Measurements from ENCODE around the gene RINL.
A peak's percentile ranks its signal among the peaks of the same experiment; 100 is the strongest.

RINL gene

DNA sequence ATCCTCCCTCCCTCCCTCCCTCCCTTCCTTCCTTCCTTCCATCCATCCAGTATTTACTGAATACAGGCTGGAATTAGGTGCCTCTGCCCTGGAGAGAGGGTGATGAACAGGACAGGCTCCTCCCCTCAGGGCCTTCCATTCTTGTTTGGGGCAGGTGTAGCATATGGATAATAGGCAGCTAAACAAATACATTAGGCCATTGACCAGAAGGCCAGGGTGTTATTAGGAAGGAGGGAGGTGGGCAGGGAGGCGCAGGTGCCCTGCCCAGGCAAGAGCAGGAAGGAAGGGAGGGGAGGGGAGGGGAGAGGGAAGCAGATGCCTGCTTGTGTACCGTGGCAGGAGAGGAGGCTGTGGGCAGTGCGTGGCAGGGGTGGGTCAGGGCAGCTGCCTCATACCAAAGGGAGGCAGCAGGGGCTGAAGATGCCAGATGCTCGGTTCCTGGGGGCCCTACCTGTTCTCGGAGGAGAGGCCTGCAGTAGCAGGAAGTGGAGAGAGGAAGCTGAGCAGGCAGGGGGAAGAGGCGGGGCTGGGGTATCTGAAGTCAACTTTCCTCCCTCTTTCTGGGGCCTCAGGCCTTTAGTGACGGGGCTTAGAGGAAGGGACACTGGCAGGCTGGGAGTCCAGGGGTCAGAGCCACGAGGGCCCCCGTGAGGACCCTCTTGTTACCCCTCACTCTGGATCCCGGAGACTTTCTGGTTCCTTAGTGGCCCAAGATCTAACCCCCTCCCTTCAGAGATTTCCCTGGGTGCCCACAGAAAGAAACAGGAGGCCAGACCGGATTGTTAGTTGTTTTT lies at the start of gene RINL:
RINL (minus strand) TSS at position 495 of the 794 bp plus-strand sequence. CDS start 1,533 bp downstream, outside the sequence.
- DNase-seq: peak; percentile 48

- DNase-seq: no peak
These were observed 46.3 kb upstream of the RINL start for GRCh38 chr19:38924388-38924787.

GRCh38 chr19:38922482-38922881 lies 44.4 kb upstream of the RINL start:
- no peak for DNase-seq

DNA sequence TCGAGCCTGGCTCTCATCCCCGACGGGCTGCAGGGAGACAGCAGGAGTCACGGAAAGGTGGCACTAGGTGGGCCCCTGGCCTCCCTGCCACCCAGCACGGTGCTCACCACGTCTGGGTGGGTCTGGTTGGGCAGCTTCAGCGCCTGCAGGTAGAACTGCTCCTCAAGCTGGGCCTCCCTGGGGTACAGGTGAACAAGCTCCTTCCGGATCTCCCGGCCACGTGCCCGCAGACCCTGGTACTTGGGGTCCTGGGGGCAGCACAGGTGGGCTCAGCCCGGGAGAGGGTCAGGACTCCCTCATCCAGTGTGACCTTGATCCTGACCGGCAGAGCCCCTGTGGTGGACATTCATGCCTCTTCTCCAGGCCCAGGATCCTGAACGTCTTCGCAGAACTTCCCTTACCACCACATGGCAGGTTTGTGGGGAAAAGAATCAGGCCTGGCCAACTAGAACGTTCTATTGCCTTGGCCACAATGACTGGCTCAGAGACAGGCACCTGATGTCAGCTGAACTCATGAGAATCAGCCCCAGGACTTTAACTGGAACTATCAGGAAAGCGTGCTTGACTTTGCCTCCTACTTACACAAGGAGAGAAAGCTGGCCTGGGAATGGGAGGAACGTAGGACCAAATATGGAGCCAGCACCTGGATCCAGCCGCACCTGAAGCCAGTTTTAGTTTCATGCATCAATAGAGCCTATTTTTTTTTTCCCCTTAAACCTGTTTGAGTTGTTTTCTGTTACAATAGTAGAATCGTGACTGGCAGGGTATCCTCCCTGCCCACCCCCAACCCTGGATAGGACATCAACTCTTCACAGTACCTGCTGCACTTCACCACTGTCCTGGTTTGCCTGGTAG lies 43.6 kb upstream of the RINL start:
- DNase-seq: no peak

DNA sequence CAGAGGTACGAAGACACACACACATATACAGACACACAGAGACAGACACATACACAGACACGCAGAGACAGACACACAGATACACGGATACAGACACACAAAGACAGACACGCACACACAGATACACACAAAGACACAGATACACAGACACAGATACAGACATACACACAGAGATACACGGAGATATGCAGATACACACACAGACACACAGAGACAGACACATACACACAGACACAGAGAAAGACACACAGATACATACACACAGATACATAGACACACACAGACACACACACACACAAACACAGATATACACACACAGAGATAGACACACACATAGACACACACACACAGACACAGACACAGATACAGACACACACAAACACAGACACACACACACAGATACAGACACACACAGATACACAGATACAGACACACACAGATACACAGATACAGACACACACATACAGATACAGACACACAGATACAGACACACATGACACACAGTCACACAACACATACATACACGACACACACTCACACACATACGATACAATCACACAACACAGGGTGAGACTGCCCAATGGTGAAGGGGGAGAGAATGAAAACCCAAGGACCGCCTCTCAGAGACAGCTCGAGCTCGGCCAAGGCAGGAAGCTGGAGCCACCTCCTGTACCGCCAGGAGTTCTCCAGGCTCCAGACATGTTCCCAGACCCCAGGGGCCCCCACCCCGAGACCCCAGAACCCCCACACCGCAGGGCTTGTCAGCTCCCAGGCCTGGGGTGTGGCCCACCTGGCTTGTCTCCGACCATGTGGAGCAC lies 42.7 kb upstream of the RINL start:
- DNase-seq: no peak

- DNase-seq: no peak
These were observed 41.9 kb upstream of the RINL start for GRCh38 chr19:38919837-38920601.

GRCh38 chr19:38918526-38918925 lies 40.5 kb upstream of the RINL start:
- DNase-seq: no peak

DNA sequence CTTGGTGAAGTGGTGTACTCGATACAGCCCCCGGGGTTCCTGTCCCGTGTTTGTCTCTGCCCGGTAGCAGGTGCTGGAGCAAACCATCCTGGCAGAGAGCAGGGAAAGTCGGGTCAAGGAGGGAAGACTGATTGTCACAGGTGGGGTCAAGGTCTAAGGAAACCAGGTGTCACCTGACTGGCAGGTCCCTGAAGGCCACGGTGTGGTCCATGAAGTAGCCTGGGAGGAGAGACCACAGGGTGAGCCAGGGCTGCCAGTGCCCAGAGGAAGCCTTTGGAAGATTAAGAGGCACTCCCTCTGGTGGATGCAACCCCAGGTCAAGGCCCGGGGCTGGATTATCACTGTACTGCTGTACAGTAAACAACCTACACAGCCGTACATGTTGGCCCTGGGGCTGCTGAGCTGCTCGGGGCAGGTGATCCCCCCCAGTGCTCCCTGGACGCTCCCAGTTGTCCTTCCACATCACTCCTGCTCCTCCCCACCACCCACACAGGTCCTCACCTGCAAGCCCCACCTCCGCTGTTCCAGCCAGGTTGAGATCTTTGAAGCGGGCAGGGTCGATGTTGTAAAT lies 39.9 kb upstream of the RINL start:
- DNase-seq: peak; percentile 95

GRCh38 chr19:38917516-38917915 lies 39.4 kb upstream of the RINL start:
- DNase-seq: no peak

DNA sequence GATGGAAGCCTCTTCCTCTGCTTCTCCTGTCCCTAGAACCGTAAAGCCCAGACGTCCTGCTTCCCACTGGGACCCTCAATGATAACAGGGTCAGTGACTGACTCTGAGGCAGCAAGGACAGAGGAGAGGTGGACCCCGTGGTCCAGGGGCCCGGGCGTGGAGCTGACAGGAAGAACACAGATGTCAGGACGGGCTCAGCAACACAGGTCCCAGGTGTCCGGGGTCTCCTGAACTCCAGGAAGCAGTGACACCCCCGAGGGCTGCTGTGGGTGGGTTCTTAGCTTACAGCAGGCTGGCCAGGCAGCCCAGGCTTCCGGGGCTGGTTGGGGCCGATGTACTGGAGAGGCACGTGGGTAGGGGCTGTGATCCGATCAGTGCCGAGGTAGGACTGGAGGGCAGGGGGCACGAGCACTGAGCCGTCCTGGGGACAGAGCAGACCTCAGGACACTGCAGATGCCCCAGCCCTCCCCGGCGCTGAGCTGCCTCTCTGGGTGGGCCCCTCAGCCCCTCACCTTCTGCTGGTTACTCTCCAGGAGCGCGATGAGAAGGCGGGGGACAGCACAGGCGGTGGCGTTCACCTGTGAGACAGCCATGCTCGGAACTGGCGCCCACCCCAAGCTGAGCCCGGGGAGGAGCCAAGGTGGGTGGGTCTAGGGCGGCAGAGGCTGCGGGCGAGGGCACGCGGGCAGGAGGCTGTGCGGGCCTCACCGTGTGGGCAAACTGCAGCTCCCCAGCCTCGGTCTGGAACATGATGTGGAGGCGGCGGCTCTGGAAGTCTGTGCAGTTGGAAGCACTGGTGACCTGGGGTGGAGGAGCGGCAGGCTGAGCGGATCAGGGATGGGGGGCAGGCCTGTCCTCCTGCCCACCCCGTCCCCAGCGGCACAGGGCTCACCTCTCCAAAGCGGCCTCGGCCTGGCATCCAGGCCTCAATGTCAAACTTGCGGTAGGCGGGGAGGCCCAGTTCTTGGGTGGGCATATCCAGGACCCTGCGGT lies 37.5 kb upstream of the RINL start:
- DNase-seq: no peak

DNA sequence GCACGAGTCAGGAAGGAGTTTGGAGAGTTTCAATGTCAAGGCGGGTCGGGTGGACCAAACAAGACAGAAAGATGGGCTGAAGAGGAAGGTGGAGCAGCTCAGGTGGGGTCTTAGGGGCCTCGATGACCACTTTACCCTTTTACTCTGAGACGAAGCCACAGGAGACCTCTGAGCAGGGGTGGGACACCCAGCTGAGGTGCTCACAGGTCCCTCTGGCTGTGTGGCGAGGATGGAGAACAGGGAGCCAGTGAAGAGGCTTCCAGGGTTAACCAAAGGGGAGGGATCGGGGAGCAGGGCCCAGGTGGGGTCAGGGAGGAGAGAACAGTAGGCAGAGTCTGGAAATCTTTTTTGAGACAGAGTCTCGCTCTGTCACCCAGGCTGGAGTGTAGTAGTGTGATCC lies 35.9 kb upstream of the RINL start:
- no peak for DNase-seq

- DNase-seq: no peak
These were observed 34.8 kb upstream of the RINL start for GRCh38 chr19:38912600-38913514.

- DNase-seq: no peak
These were observed 33.4 kb upstream of the RINL start for GRCh38 chr19:38911388-38912001.

DNA sequence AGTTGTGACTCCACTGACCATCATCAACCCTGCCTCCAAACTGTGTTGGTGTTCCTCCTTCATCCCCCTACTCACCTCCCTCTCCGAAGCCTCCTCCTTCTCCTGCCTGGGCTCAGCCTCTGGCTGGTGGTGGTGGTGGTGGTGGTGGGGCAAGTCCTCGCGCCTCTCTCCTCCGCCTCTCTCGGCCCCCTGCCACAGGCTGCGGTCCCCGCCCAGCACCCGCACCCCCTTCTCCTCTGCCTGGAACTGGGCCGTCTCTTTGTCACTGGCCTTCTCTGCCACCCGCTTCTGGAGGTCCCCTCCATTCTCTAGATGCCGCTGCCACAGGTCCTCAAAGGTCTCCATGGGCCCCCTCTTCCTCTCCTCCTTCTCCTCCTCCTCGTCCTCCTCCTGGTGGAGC lies 32.4 kb upstream of the RINL start:
- DNase-seq: no peak

GRCh38 chr19:38908911-38909310 lies 30.8 kb upstream of the RINL start:
- DNase-seq: no peak

GRCh38 chr19:38907670-38908069 lies 29.6 kb upstream of the RINL start:
- no peak for DNase-seq

- no peak for DNase-seq
These were observed 29.2 kb upstream of the RINL start for GRCh38 chr19:38907227-38907626.

- no peak for DNase-seq
These were observed 27.5 kb upstream of the RINL start for GRCh38 chr19:38905620-38906019.
